H9 (cell line): ENCODE measurements around the gene LHFPL5. TPM values are rescaled to one million over a fixed set of nuclear protein-coding genes. Genes with fewer than 3 reads are reported as not detected.

Experiments used
- DNase-seq: peaks from one replicate; pipeline ENCODE4 v3.0.0-alpha.2; 2017
- H2AFZ ChIP-seq: one replicate; pipeline ENCODE4 v1.6.1; 2013; ENCODE audit warnings: mild to moderate bottlenecking, low read length, control low read depth, moderate library complexity
- H2AK5ac ChIP-seq: 2 replicates; pipeline ENCODE4 v1.6.1; 2013; ENCODE audit warnings: low read length, control low read depth, mixed read lengths; ENCODE audit not compliant: insufficient read length
- H2BK120ac ChIP-seq: one replicate; pipeline ENCODE4 v1.6.1; 2013; ENCODE audit warnings: low read depth, mild to moderate bottlenecking, low read length, control low read depth, inconsistent platforms; ENCODE audit not compliant: poor library complexity, severe bottlenecking
- H2BK12ac ChIP-seq: 2 replicates; pipeline ENCODE4 v1.6.1; 2013; ENCODE audit warnings: low read length, control low read depth, mixed read lengths, low read depth; ENCODE audit not compliant: insufficient read length
- H2BK15ac ChIP-seq: 2 replicates; pipeline ENCODE4 v1.6.1; 2013; ENCODE audit warnings: low read depth, low read length, control low read depth
- H2BK20ac ChIP-seq: one replicate; pipeline ENCODE4 v1.6.1; 2013; ENCODE audit warnings: low read depth, mild to moderate bottlenecking, low read length, control low read depth, inconsistent platforms; ENCODE audit not compliant: poor library complexity, severe bottlenecking
- H2BK5ac ChIP-seq: 2 replicates; pipeline ENCODE4 v1.6.1; 2013; ENCODE audit warnings: low read length, control low read depth, mixed read lengths; ENCODE audit not compliant: insufficient read length
- H3K14ac ChIP-seq: 2 replicates; pipeline ENCODE4 v1.6.1; 2013; ENCODE audit warnings: low read length, control low read depth; ENCODE audit not compliant: insufficient read depth
- H3K18ac ChIP-seq: 2 replicates; pipeline ENCODE4 v1.6.1; 2013; ENCODE audit warnings: low read depth, mild to moderate bottlenecking, mixed read lengths, low read length, control low read depth; ENCODE audit not compliant: insufficient read length
- H3K23ac ChIP-seq: 2 replicates; pipeline ENCODE4 v1.6.1; 2013; ENCODE audit warnings: low read length, control low read depth, mixed read lengths, low read depth; ENCODE audit not compliant: insufficient read length
- H3K23me2 ChIP-seq: 2 replicates; pipeline ENCODE4 v1.6.1; 2013; ENCODE audit warnings: low read depth, mild to moderate bottlenecking, mixed read lengths, low read length, control low read depth; ENCODE audit not compliant: insufficient read length, poor library complexity, severe bottlenecking
- H3K27ac ChIP-seq: 2 replicates; pipeline ENCODE4 v1.5.1; 2013; ENCODE audit warnings: low read length, control low read depth, mixed read lengths, low read depth; ENCODE audit not compliant: insufficient read length
- H3K27me3 ChIP-seq: 2 replicates; pipeline ENCODE4 v1.6.1; 2013; ENCODE audit warnings: low read length, control low read depth, inconsistent platforms; ENCODE audit not compliant: insufficient read depth
- H3K4ac ChIP-seq: 2 replicates; pipeline ENCODE4 v1.6.1; 2013; ENCODE audit warnings: low read depth, mild to moderate bottlenecking, control low read depth, inconsistent platforms, low read length, moderate library complexity
- H3K4me1 ChIP-seq: 2 replicates; pipeline ENCODE4 v1.6.1; 2013; ENCODE audit warnings: low read length, control low read depth, inconsistent platforms; ENCODE audit not compliant: insufficient read depth
- H3K4me2 ChIP-seq: 2 replicates; pipeline ENCODE4 v1.6.1; 2013; ENCODE audit warnings: low read length, control low read depth, mixed read lengths; ENCODE audit not compliant: insufficient read length, insufficient read depth
- H3K56ac ChIP-seq: 2 replicates; pipeline ENCODE4 v1.6.1; 2013; ENCODE audit warnings: low read depth, mild to moderate bottlenecking, mixed read lengths, low read length, control low read depth; ENCODE audit not compliant: insufficient read length
- H3K79me1 ChIP-seq: 2 replicates; pipeline ENCODE4 v1.6.1; 2013; ENCODE audit warnings: low read depth, mild to moderate bottlenecking, moderate library complexity, low read length, control low read depth, inconsistent platforms; ENCODE audit not compliant: insufficient read depth, poor library complexity, severe bottlenecking
- H3K79me2 ChIP-seq: 2 replicates; pipeline ENCODE4 v1.6.1; 2013; ENCODE audit warnings: low read length, control low read depth, inconsistent platforms; ENCODE audit not compliant: insufficient read depth
- H3K9ac ChIP-seq: 2 replicates; pipeline ENCODE4 v1.6.1; 2013; ENCODE audit warnings: low read length, control low read depth, mixed read lengths; ENCODE audit not compliant: insufficient read length; ENCODE audit errors: extremely low read depth
- H3K9me3 ChIP-seq: one replicate; pipeline ENCODE4 v1.6.1; 2013; ENCODE audit warnings: low read depth, low read length, inconsistent platforms; ENCODE audit not compliant: control insufficient read depth
- H3T11ph ChIP-seq: one replicate; pipeline ENCODE4 v1.6.1; 2013; ENCODE audit warnings: mild to moderate bottlenecking, low read length, control low read depth, inconsistent platforms
- H4K20me1 ChIP-seq: one replicate; pipeline ENCODE4 v1.6.1; 2013; ENCODE audit not compliant: control insufficient read depth, insufficient read length, insufficient read depth
- H4K5ac ChIP-seq: 2 replicates; pipeline ENCODE4 v1.6.1; 2013; ENCODE audit warnings: low read depth, mild to moderate bottlenecking, mixed read lengths, low read length, control low read depth; ENCODE audit not compliant: insufficient read length
- H4K8ac ChIP-seq: replicated peaks from 2 replicates; pipeline ENCODE4 v1.6.1; 2013; ENCODE audit warnings: low read length, control low read depth, mixed read lengths, low read depth; ENCODE audit not compliant: insufficient read length
- H4K91ac ChIP-seq: 2 replicates; pipeline ENCODE4 v1.6.1; 2013; ENCODE audit warnings: low read depth, mild to moderate bottlenecking, moderate library complexity, mixed read lengths, low read length, control low read depth; ENCODE audit not compliant: insufficient read length
- H3K27ac Mint-ChIP-seq, 3 experiments: 2 replicates in 2 of 3; 3 replicates in 1 of 3; pipeline ENCODE4 v1.8.0; 2020 to 2021; ENCODE audit warnings: mixed read lengths in 3 of 3, mild to moderate bottlenecking in 1 of 3, moderate library complexity in 1 of 3
- H3K27me3 Mint-ChIP-seq: 2 replicates; pipeline ENCODE4 v1.8.0; 2021; ENCODE audit warnings: low read depth, mild to moderate bottlenecking, moderate library complexity, mixed read lengths
- H3K36me3 Mint-ChIP-seq, 3 experiments: 2 replicates in 2 of 3; 3 replicates in 1 of 3; pipeline ENCODE4 v1.8.0; 2020 to 2021; ENCODE audit warnings: low read depth in 3 of 3, mixed read lengths in 3 of 3; ENCODE audit not compliant: insufficient read depth in 1 of 3
- H3K4me1 Mint-ChIP-seq, 2 experiments: 2 replicates each; pipeline ENCODE4 v1.8.0; 2020; ENCODE audit warnings: mixed read lengths in 2 of 2
- H3K4me3 Mint-ChIP-seq, 2 experiments: 2 replicates in 1 of 2; 3 replicates in 1 of 2; pipeline ENCODE4 v1.8.0; 2020 to 2021; ENCODE audit warnings: mild to moderate bottlenecking in 2 of 2, mixed read lengths in 2 of 2, moderate library complexity in 1 of 2
- H3K9me3 Mint-ChIP-seq, 2 experiments: 2 replicates in 1 of 2; 3 replicates in 1 of 2; pipeline ENCODE4 v1.8.0; 2020; ENCODE audit warnings: mild to moderate bottlenecking in 2 of 2, mixed read lengths in 2 of 2, moderate library complexity in 1 of 2
- WGBS: extraction: QIAGEN DNeasy Blood & Tissue Kit; methylation state at CpG from one replicate; pipeline ENCODE4 v1.1.7; 2013; ENCODE audit warnings: missing lambda C conversion rate, low lambda C conversion rate, mixed read lengths; ENCODE audit not compliant: insufficient read length; ENCODE audit errors: extremely low coverage; 5-methylcytosine and 5-hydroxymethylcytosine counted together
- total RNA-seq: library from RNA; stranded (reverse); gene quantifications from 2 replicates; pipeline ENCODE4 v1.2.1, GENCODE V29; 2021
- TF ChIP-seq, protein P1 (sequence below): fragments of 200-600 bp; sonication (generic); conservative IDR thresholded peaks from 3 replicates; pipeline ENCODE4 v1.8.0; 2021; ENCODE audit warnings: antibody characterized with exemption, mild to moderate bottlenecking

Gene LHFPL5
- total RNA-seq, 1 experiment from 2014 or later = not detected

DNA sequence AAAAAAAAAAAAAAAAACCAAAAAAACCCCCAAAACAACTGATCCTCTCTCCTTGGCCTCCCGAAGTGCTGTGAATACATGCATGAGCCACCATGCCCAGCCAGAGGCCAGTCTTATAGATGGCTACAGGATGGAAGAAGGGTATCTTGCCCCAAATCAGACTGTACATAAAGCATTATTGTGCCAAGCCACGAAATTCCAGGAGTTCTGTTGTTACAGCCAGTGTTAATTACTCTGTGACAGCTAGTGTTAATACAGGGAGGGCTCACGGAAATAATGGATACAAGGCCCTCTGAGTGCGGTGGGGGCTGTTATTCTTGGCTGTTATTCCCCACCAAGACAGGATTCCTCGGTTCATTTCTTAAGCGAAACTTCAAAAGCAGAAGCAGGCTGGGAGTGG lies 30.1 kb upstream of the LHFPL5 start:
- WGBS = no CpG with 5 or more reads among the region's 6 CpGs
- no peak overlapping the region for H2AFZ ChIP-seq
- no peaks in the 10 kb centered on the region; a peak in 1 of 7 replicates for H3K36me3 Mint-ChIP-seq
- H3K79me2 ChIP-seq = no peaks in the 10 kb centered on the region
- H2BK5ac ChIP-seq = no peak overlapping the region
- no peak overlapping the region for H3K4ac ChIP-seq
- no peaks in the 10 kb centered on the region for H3K4me1 ChIP-seq
- no peaks in the 10 kb centered on the region for H3K9me3 ChIP-seq
- no peak overlapping the region for H4K5ac ChIP-seq
- TF ChIP-seq, protein P1, sequence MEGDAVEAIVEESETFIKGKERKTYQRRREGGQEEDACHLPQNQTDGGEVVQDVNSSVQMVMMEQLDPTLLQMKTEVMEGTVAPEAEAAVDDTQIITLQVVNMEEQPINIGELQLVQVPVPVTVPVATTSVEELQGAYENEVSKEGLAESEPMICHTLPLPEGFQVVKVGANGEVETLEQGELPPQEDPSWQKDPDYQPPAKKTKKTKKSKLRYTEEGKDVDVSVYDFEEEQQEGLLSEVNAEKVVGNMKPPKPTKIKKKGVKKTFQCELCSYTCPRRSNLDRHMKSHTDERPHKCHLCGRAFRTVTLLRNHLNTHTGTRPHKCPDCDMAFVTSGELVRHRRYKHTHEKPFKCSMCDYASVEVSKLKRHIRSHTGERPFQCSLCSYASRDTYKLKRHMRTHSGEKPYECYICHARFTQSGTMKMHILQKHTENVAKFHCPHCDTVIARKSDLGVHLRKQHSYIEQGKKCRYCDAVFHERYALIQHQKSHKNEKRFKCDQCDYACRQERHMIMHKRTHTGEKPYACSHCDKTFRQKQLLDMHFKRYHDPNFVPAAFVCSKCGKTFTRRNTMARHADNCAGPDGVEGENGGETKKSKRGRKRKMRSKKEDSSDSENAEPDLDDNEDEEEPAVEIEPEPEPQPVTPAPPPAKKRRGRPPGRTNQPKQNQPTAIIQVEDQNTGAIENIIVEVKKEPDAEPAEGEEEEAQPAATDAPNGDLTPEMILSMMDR = no peak
- no peak overlapping the region for H3K27ac ChIP-seq
- H2BK12ac ChIP-seq = no peak overlapping the region
- no peak overlapping the region for H3K9ac ChIP-seq
- H3K4me3 Mint-ChIP-seq = peak overlapping the region in 1 of 2 experiments; percentile 46; a peak in 1 of 5 replicates
- no peak overlapping the region for H2BK20ac ChIP-seq
- H3K56ac ChIP-seq = no peak overlapping the region
- no peak overlapping the region for H3T11ph ChIP-seq
- no peaks in the 10 kb centered on the region for H3K27me3 ChIP-seq
- H3K23me2 ChIP-seq = peaks cover 3% of the 10 kb centered on the region
- H3K14ac ChIP-seq = no peak overlapping the region
- H3K9me3 Mint-ChIP-seq = no peaks in the 10 kb centered on the region
- no peak overlapping the region for H2BK120ac ChIP-seq
- no peak for DNase-seq
- peaks cover 21 to 24% of the 10 kb centered on the region in 2 experiments for H3K4me1 Mint-ChIP-seq
- H4K8ac ChIP-seq = no peak overlapping the region
- no peak overlapping the region for H2AK5ac ChIP-seq
- H3K27ac Mint-ChIP-seq = no peak overlapping the region
- peaks cover 23% of the 10 kb centered on the region for H3K27me3 Mint-ChIP-seq
- H2BK15ac ChIP-seq = no peak overlapping the region
- no peak overlapping the region for H3K23ac ChIP-seq
- H4K20me1 ChIP-seq = no peaks in the 10 kb centered on the region
- H3K4me2 ChIP-seq = no peak overlapping the region
- no peak overlapping the region for H3K18ac ChIP-seq
- no peak overlapping the region for H4K91ac ChIP-seq
- no peaks in the 10 kb centered on the region for H3K79me1 ChIP-seq
